Peyer's patch (tissue), 4 donors: ENCODE data around the gene CBX2.

Experiments used
- CTCF ChIP-seq, 6 experiments: fragments of 450-650 bp in 4 of 6; fragments of 200-600 bp in 2 of 6; sonication (generic) in 1 of 6; IDR thresholded peaks; one replicate each; pipeline ENCODE4 v1.5.1; 2017 to 2019; ENCODE audit warnings: antibody characterized with exemption in 6 of 6, mild to moderate bottlenecking in 3 of 6, moderate library complexity in 1 of 6
- POLR2A ChIP-seq, 2 donors: fragments of 450-650 bp; IDR thresholded peaks; one replicate each; pipeline ENCODE4 v1.5.1; 2017; ENCODE audit warnings: antibody characterized with exemption in 2 of 2, mild to moderate bottlenecking in 2 of 2, moderate library complexity in 2 of 2

GRCh38 chr17:79755591-79755990 lies 22.4 kb upstream of the CBX2 start:
- no peak for TF ChIP-seq CTCF (IDR thresholded peaks at IDR 0.05)
- TF ChIP-seq POLR2A (IDR thresholded peaks at IDR 0.05) = no peak
